Chondrocyte (in vitro differentiated cells): ENCODE results near the gene ADAMTS16. TPM values are rescaled to one million over a fixed set of nuclear protein-coding genes. Genes with fewer than 3 reads are reported as not detected.

Source experiments
- DNase-seq: peaks from one replicate; pipeline ENCODE4 v3.0.0; 2021; ENCODE audit warnings: mixed read lengths, low spot score
- H3K27ac Mint-ChIP-seq: one replicate; pipeline ENCODE4 v1.8.0; 2021; ENCODE audit warnings: mild to moderate bottlenecking, moderate library complexity, mixed read lengths; ENCODE audit not compliant: unreplicated experiment
- H3K27me3 Mint-ChIP-seq: 2 replicates; pipeline ENCODE4 v1.8.0; 2021; ENCODE audit warnings: low read depth, mixed read lengths
- H3K36me3 Mint-ChIP-seq: 2 replicates; pipeline ENCODE4 v1.8.0; 2021; ENCODE audit warnings: low read depth, mixed read lengths
- H3K4me1 Mint-ChIP-seq: 2 replicates; pipeline ENCODE4 v1.8.0; 2021; ENCODE audit warnings: low read depth, mild to moderate bottlenecking, mixed read lengths
- H3K4me3 Mint-ChIP-seq: one replicate; pipeline ENCODE4 v1.8.0; 2021; ENCODE audit warnings: mild to moderate bottlenecking, moderate library complexity, mixed read lengths; ENCODE audit not compliant: unreplicated experiment
- H3K9me3 Mint-ChIP-seq: 2 replicates; pipeline ENCODE4 v1.8.0; 2021; ENCODE audit warnings: low read depth, mixed read lengths
- total RNA-seq: library from RNA; stranded (reverse); gene quantifications from 3 replicates; pipeline ENCODE4 v1.2.1, GENCODE V29; 2021
- TF ChIP-seq, protein P1 (sequence below): fragments of 200-600 bp; sonication (generic); IDR thresholded peaks from 2 replicates; pipeline ENCODE4 v1.5.0; 2021; ENCODE audit warnings: antibody characterized with exemption, mild to moderate bottlenecking, moderate library complexity

ADAMTS16 gene
- total RNA-seq, 1 donor from 2014 or later = 12.5 TPM

GRCh38 chr5:5159282-5160103 lies 19.4 kb downstream of the ADAMTS16 start:
- DNase-seq = no peak
- Mint-ChIP-seq H3K4me1 (peaks cover 17% of the 10 kb centered on the region), H3K27ac (no peak overlapping the region), H3K27me3 (no peaks in the 10 kb centered on the region), H3K4me3 (no peak overlapping the region), H3K36me3 (no peaks in the 10 kb centered on the region), H3K9me3 (no peaks in the 10 kb centered on the region)
- TF ChIP-seq, protein P1, sequence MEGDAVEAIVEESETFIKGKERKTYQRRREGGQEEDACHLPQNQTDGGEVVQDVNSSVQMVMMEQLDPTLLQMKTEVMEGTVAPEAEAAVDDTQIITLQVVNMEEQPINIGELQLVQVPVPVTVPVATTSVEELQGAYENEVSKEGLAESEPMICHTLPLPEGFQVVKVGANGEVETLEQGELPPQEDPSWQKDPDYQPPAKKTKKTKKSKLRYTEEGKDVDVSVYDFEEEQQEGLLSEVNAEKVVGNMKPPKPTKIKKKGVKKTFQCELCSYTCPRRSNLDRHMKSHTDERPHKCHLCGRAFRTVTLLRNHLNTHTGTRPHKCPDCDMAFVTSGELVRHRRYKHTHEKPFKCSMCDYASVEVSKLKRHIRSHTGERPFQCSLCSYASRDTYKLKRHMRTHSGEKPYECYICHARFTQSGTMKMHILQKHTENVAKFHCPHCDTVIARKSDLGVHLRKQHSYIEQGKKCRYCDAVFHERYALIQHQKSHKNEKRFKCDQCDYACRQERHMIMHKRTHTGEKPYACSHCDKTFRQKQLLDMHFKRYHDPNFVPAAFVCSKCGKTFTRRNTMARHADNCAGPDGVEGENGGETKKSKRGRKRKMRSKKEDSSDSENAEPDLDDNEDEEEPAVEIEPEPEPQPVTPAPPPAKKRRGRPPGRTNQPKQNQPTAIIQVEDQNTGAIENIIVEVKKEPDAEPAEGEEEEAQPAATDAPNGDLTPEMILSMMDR = no peak

- H3K9me3 Mint-ChIP-seq = no peaks in the 10 kb centered on the region
- no peak for DNase-seq
- peaks cover 33% of the 10 kb centered on the region for H3K4me1 Mint-ChIP-seq
- no peak overlapping the region for H3K4me3 Mint-ChIP-seq
- TF ChIP-seq, protein P1 = no peak
- peak overlapping the region; percentile 51 for H3K27ac Mint-ChIP-seq
- no peaks in the 10 kb centered on the region for H3K27me3 Mint-ChIP-seq
- no peaks in the 10 kb centered on the region for H3K36me3 Mint-ChIP-seq
Measured at GRCh38 chr5:5164163-5164562, 24.0 kb downstream of the ADAMTS16 start.

DNA sequence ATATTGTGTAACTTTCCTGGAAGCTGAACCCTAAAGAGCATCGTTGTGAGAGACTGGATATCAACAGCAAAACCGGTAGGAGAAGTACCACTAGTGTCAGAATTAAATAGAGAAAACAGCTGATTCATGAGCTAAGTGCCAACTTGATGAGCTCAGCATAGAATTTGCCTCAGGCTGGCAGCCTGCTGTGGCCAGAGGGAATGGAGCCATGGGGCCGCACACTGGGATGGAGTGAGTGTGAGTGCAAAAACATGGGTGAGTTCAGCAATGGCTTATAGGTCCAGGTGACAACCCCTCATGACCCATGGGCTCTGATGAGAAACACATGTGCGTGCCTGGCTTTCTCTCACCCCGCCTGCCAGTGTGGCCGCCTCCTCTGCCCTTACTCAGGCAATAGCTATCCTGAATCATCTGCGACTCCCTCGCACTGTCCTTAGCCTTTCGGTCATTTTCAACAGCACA lies 25.4 kb downstream of the ADAMTS16 start:
- no peaks in the 10 kb centered on the region for H3K36me3 Mint-ChIP-seq
- peaks cover 33% of the 10 kb centered on the region for H3K4me1 Mint-ChIP-seq
- no peak overlapping the region for H3K4me3 Mint-ChIP-seq
- no peaks in the 10 kb centered on the region for H3K27me3 Mint-ChIP-seq
- no peak for DNase-seq
- H3K9me3 Mint-ChIP-seq = no peaks in the 10 kb centered on the region
- TF ChIP-seq, protein P1 = no peak
- peak overlapping the region; percentile 83 for H3K27ac Mint-ChIP-seq

- H3K27me3 Mint-ChIP-seq = no peaks in the 10 kb centered on the region
- peaks cover 5% of the 10 kb centered on the region for H3K9me3 Mint-ChIP-seq
- H3K27ac Mint-ChIP-seq = no peak overlapping the region
Measured at GRCh38 chr5:5169466-5169865, 29.3 kb downstream of the ADAMTS16 start.

GRCh38 chr5:5178136-5178535 lies 38.0 kb downstream of the ADAMTS16 start:
- no peak for DNase-seq
- Mint-ChIP-seq H3K4me1 (peaks cover 48% of the 10 kb centered on the region), H3K27me3 (no peaks in the 10 kb centered on the region), H3K4me3 (no peak overlapping the region), H3K9me3 (peaks cover 6% of the 10 kb centered on the region), H3K27ac (peak overlapping the region; percentile 68), H3K36me3 (peaks cover 5% of the 10 kb centered on the region)
- TF ChIP-seq, protein P1 = no peak

More at GRCh38 chr5:5169466-5169865, 29.3 kb downstream of the ADAMTS16 start:
- peaks cover 5% of the 10 kb centered on the region for H3K36me3 Mint-ChIP-seq
- no peak for DNase-seq
- H3K4me3 Mint-ChIP-seq = no peak overlapping the region
- peaks cover 24% of the 10 kb centered on the region for H3K4me1 Mint-ChIP-seq
- TF ChIP-seq, protein P1 = no peak
